ENCODE data around the gene LRRTM4.

DNA sequence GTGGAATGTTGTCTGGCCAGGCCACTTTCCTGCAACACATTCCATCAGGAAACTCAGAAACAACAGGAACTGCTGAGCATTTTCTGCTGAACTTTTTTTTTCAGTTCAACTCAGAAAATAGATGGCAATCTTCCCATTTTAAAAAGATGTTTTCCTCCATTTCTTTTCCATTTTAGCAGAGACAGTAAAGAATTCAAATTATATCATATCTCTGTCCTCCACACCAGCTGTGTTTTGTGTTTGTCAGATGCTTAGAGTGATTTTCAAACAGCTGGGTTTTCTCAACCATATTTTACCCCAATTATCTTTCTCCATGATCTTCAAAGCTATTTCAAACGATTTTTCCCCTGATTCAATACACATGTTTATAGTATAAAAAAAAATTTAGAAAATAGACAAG is 713.4 kb downstream of the LRRTM4 start:
- TF ChIP-seq, protein P1, sequence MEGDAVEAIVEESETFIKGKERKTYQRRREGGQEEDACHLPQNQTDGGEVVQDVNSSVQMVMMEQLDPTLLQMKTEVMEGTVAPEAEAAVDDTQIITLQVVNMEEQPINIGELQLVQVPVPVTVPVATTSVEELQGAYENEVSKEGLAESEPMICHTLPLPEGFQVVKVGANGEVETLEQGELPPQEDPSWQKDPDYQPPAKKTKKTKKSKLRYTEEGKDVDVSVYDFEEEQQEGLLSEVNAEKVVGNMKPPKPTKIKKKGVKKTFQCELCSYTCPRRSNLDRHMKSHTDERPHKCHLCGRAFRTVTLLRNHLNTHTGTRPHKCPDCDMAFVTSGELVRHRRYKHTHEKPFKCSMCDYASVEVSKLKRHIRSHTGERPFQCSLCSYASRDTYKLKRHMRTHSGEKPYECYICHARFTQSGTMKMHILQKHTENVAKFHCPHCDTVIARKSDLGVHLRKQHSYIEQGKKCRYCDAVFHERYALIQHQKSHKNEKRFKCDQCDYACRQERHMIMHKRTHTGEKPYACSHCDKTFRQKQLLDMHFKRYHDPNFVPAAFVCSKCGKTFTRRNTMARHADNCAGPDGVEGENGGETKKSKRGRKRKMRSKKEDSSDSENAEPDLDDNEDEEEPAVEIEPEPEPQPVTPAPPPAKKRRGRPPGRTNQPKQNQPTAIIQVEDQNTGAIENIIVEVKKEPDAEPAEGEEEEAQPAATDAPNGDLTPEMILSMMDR (IDR thresholded peaks at IDR 0.05) = no peak
- TF ChIP-seq POLR2A (IDR thresholded peaks at IDR 0.05) = no peak

Data from uterus (tissue), 2 donors.